T-cell (primary cell): ENCODE results near the gene CNKSR2. TPM values are rescaled to one million over a fixed set of nuclear protein-coding genes. Genes with fewer than 3 reads are reported as not detected.
"Not testable (repeated sequence)": the region's sequence is repeated elsewhere in the genome, so short reads cannot be mapped to it uniquely, and the experiment has no call there.

Source experiments
- ATAC-seq, 4 experiments: fragments of 200-7000 bp in 3 of 4; fragments of 150-1000 bp in 1 of 4; cut with Tn5 transposase; replicated peaks in 1 of 4; 1 replicate in 3 of 4; 2 replicates in 1 of 4; pipeline ENCODE4 v1.10.0; 2021; ENCODE audit warnings: moderate library complexity in 3 of 4, mild to moderate bottlenecking in 2 of 4, moderate number of reproducible peaks in 1 of 4
- CTCF ChIA-PET, 2 donors: fragments of 300-600 bp; sonication (Branson Sonifier 250); formaldehyde crosslinking; loops; one replicate each; lab custom pipeline; 2022; ENCODE audit warnings: antibody characterized with exemption in 2 of 2; lab: Charles Lee
- POLR2A ChIA-PET, 2 donors: fragments of 300-600 bp; sonication (Branson Sonifier 250); formaldehyde crosslinking; loops; one replicate each; lab custom pipeline; 2022; ENCODE audit warnings: antibody characterized with exemption in 2 of 2; lab: Charles Lee
- DNase-seq, 35 experiments: peaks; one replicate each; pipeline versions ENCODE4 v3.0.0 to v3.0.0-alpha.2; 2013 to 2023
- H3K27ac ChIP-seq: one replicate; pipeline ENCODE4 v1.5.1; 2013; ENCODE audit warnings: low read length
- H3K27me3 ChIP-seq, 2 experiments: replicated peaks in 1 of 2; 1 replicate in 1 of 2; 2 replicates in 1 of 2; pipeline versions ENCODE4 v1.6.1 to v1.7.0; 2013; ENCODE audit warnings: low read length in 1 of 2, mixed read lengths in 1 of 2; ENCODE audit not compliant: control insufficient read depth in 2 of 2, insufficient read depth in 2 of 2; ENCODE audit errors: extremely low read depth in 1 of 2
- H3K36me3 ChIP-seq, 2 donors: 1 replicate in 1 of 2; 2 replicates in 1 of 2; pipeline versions ENCODE4 v1.6.1 to v1.7.0; 2013; ENCODE audit warnings: low read length in 1 of 2; ENCODE audit not compliant: control insufficient read depth in 2 of 2, insufficient read depth in 1 of 2; ENCODE audit errors: extremely low read depth in 1 of 2
- H3K4me1 ChIP-seq, 2 experiments: 1 replicate in 1 of 2; 2 replicates in 1 of 2; pipeline versions ENCODE4 v1.6.1 to v1.7.0; 2013; ENCODE audit warnings: low read length in 2 of 2, mixed read lengths in 1 of 2; ENCODE audit not compliant: insufficient read depth in 2 of 2, control insufficient read depth in 1 of 2; ENCODE audit errors: extremely low read depth in 1 of 2
- H3K4me3 ChIP-seq, 2 donors: 1 replicate in 1 of 2; 2 replicates in 1 of 2; pipeline versions ENCODE4 v1.5.1 to v1.7.0; 2013; ENCODE audit warnings: mild to moderate bottlenecking in 2 of 2, low read length in 1 of 2, moderate library complexity in 1 of 2; ENCODE audit not compliant: control insufficient read depth in 1 of 2; ENCODE audit errors: extremely low read depth in 1 of 2
- H3K9me3 ChIP-seq: 2 replicates; pipeline ENCODE4 v1.7.0; 2013
- H3K27ac Mint-ChIP-seq, 2 donors: one replicate each; pipeline ENCODE4 v1.8.0; 2020 to 2021; ENCODE audit warnings: mild to moderate bottlenecking in 2 of 2, mixed read lengths in 2 of 2
- H3K27me3 Mint-ChIP-seq, 2 donors: one replicate each; pipeline ENCODE4 v1.8.0; 2021 to 2022; ENCODE audit warnings: mixed read lengths in 2 of 2
- H3K36me3 Mint-ChIP-seq: one replicate; pipeline ENCODE4 v1.8.0; 2021; ENCODE audit warnings: mixed read lengths
- H3K4me1 Mint-ChIP-seq, 3 donors: one replicate each; pipeline ENCODE4 v1.8.0; 2020 to 2022; ENCODE audit warnings: mixed read lengths in 3 of 3, mild to moderate bottlenecking in 1 of 3
- H3K4me3 Mint-ChIP-seq, 3 donors: one replicate each; pipeline ENCODE4 v1.8.0; 2020 to 2022; ENCODE audit warnings: mild to moderate bottlenecking in 3 of 3, mixed read lengths in 3 of 3, moderate library complexity in 3 of 3
- H3K9me3 Mint-ChIP-seq, 3 donors: one replicate each; pipeline ENCODE4 v1.8.0; 2020 to 2022; ENCODE audit warnings: mixed read lengths in 3 of 3
- WGBS: methylation state at CpG from one replicate; pipeline ENCODE4 v1.1.5; 2013; ENCODE audit warnings: missing lambda C conversion rate; ENCODE audit not compliant: insufficient coverage; 5-methylcytosine and 5-hydroxymethylcytosine counted together
- total RNA-seq, 35 experiments: library from RNA in 6 of 35; stranded (reverse) in 6 of 35; fragments of 120-200 nt in 1 of 35; gene quantifications; one replicate each; pipeline versions ENCODE4 v1.2.1 to v1.2.4 and lab custom pipeline; 2013 to 2026

Gene CNKSR2
- total RNA-seq, 5 donors from 2014 or later (not counting 1 experiment from before 2014, with no cell fraction given) = 10.4 to 16.4 (median 10.9) TPM

DNA sequence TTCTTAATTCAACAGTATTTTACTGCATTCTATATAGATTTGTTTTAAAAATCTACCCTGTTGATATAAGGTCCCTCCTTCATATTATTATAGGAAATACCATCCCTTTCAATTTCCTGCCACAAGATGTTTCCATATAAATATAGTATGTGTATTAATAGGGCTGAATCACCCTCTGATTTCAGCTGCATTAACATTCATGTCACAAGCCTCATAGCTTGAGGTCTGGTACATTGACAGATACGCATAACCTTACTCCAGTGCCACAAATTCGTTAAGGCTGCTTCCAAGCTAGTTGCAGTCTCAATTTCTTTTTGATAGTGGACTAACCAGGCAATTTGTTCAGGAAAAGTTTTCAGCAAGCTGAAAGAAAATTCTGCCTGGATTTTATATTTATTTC lies 155.6 kb downstream of the CNKSR2 start:
- POLR2A ChIA-PET = no interaction called here
- CTCF ChIA-PET = no interaction called here
- no peak for ATAC-seq

DNA sequence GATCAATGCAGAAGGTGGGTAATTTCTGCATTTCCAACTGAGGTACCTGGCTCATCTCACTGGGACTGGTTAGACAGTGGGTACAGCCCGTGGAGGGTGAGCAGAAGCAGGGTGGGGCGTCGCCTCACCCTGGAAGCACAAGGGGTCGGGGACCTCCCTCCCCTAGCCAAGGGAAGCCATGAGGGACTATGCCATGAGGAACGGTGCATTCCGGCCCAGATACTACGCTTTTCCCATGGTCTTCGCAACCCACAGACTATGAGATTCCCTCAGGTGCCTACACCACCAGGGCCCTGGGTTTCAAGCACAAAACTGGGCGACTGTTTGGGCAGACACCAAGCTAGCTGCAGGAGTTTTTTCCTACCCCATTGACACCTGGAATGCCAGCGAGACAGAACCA lies 170.4 kb downstream of the CNKSR2 start:
- H3K9me3 ChIP-seq, H3K4me3 ChIP-seq, H3K27me3 ChIP-seq, H3K36me3 ChIP-seq, H3K4me3 Mint-ChIP-seq, H3K36me3 Mint-ChIP-seq, CTCF ChIA-PET, ATAC-seq, H3K9me3 Mint-ChIP-seq, H3K27ac Mint-ChIP-seq, H3K4me1 ChIP-seq, H3K4me1 Mint-ChIP-seq, H3K27ac ChIP-seq, H3K27me3 Mint-ChIP-seq, POLR2A ChIA-PET, DNase-seq: not testable (repeated sequence)
- 96% methylated on average over 4 of the region's 10 CpGs for WGBS

More for the DNA sequence above, 155.6 kb downstream of the CNKSR2 start:
- Histone ChIP-seq H3K4me1 (no peaks in the 10 kb centered on the region), H3K27me3 (no peaks in the 10 kb centered on the region), H3K9me3 (no peaks in the 10 kb centered on the region), H3K36me3 (no peaks in the 10 kb centered on the region), H3K27ac (no peak overlapping the region), H3K4me3 (no peak overlapping the region)
- H3K4me1 Mint-ChIP-seq = no peaks in the 10 kb centered on the region
- peaks cover under 1 to 6% (median 2%) of the 10 kb centered on the region in 3 donors for H3K9me3 Mint-ChIP-seq
- no peaks in the 10 kb centered on the region for H3K27me3 Mint-ChIP-seq
- H3K4me3 Mint-ChIP-seq = no peak overlapping the region
- no CpG with 5 or more reads among the region's 2 CpGs for WGBS
- H3K36me3 Mint-ChIP-seq = peaks cover 14% of the 10 kb centered on the region
- no peak overlapping the region for H3K27ac Mint-ChIP-seq
- no peak for DNase-seq

DNA sequence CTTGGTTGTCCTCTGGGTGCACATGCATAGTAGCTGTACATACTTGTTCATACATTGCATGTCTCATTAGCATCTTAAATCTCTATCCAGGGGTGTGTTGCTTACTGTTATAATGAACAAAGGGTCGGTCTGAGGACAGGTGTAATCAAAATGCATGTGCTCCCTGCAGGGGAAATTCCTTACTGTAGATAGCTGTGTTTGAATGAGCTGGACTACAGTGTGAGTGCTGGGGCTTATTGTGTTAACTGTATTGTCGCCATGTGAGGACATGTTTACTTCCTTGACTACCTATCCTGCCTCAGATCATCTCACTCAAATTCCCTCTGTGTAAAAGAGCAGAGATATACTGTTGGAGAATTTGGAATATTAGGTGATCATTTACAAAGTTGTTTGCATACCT lies 185.2 kb downstream of the CNKSR2 start:
- Histone ChIP-seq H3K27ac (no peak overlapping the region), H3K4me1 (no peaks in the 10 kb centered on the region), H3K4me3 (no peak overlapping the region), H3K27me3 (no peaks in the 10 kb centered on the region), H3K36me3 (no peaks in the 10 kb centered on the region), H3K9me3 (no peaks in the 10 kb centered on the region)
- DNase-seq (no peak), ATAC-seq (no peak)
- Mint-ChIP-seq H3K9me3 (no peaks in the 10 kb centered on the region), H3K27ac (no peak overlapping the region), H3K4me3 (no peak overlapping the region), H3K4me1 (no peaks in the 10 kb centered on the region), H3K27me3 (no peaks in the 10 kb centered on the region), H3K36me3 (peaks cover 14% of the 10 kb centered on the region)
- ChIA-PET CTCF (interaction anchor here in 1 of 2 donors (1.1 kb wide), 1 partner anchor 79 kb away, joined by 3 read pairs; no protein-coding TSS in a partner anchor), POLR2A (no interaction called here)
- no CpG with 5 or more reads among the region's 2 CpGs for WGBS

DNA sequence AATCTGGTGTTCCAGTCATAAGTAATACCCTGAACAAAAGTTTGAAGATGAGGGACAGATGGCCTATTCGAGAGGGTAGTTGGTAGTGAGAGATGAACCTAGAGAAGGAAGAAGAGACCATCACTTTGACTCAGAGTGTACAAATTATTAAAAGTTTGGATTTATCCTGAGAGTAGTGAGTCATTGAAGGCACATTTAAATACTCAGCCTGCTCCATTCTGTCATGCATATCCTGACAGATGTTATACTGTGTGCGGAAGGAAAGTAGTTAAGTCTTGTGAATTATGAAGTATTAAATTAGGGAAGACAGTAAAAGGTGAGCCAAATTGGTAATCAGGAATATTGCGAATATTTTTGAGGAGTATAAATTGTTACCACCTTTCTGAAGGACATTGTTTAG lies 190.8 kb downstream of the CNKSR2 start:
- Histone ChIP-seq H3K4me3 (no peak overlapping the region), H3K27ac (no peak overlapping the region), H3K4me1 (no peaks in the 10 kb centered on the region), H3K36me3 (no peaks in the 10 kb centered on the region), H3K9me3 (no peaks in the 10 kb centered on the region), H3K27me3 (no peaks in the 10 kb centered on the region)
- WGBS = no CpG with 5 or more reads among the region's 3 CpGs
- ChIA-PET POLR2A (no interaction called here), CTCF (no interaction called here)
- Mint-ChIP-seq H3K4me3 (no peak overlapping the region), H3K9me3 (peaks cover 0 to under 1% (median 0%) of the 10 kb centered on the region in 3 donors), H3K4me1 (no peaks in the 10 kb centered on the region), H3K36me3 (peaks cover 28% of the 10 kb centered on the region), H3K27ac (no peak overlapping the region), H3K27me3 (no peaks in the 10 kb centered on the region)
- DNase-seq (no peak), ATAC-seq (no peak)

DNA sequence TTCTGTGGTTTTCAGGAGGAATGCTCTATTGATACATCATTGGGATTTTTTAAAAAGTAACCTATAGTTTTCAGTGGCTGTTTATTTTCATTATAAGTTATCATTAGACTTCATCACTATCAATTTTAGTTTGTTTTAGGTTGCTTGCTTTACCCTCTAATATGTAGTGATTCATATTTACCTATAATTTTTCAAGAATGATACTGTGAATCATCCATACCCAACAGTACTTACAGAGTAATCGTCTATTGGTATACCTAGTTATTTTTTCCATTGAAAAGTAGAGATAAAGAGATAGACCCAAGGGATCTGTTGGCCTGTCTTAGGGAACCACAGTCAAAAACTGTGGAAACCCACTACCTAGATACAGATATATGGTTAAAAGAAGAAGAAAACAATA lies 200.6 kb downstream of the CNKSR2 start:
- ATAC-seq = no peak
- no peak for DNase-seq
- no CpG with 5 or more reads among the region's 1 CpG for WGBS
- Mint-ChIP-seq H3K4me3 (no peak overlapping the region), H3K9me3 (peaks cover 5 to 14% (median 9%) of the 10 kb centered on the region in 3 donors), H3K27me3 (peaks cover 0 to 5% of the 10 kb centered on the region in 2 donors), H3K27ac (no peak overlapping the region), H3K36me3 (peaks cover 22% of the 10 kb centered on the region), H3K4me1 (no peaks in the 10 kb centered on the region)
- no peaks in the 10 kb centered on the region for H3K27me3 ChIP-seq
- H3K36me3 ChIP-seq = no peaks in the 10 kb centered on the region
- H3K4me3 ChIP-seq = no peak overlapping the region
- H3K27ac ChIP-seq = no peak overlapping the region
- ChIA-PET CTCF (no interaction called here), POLR2A (no interaction called here)
- no peaks in the 10 kb centered on the region for H3K4me1 ChIP-seq
- no peaks in the 10 kb centered on the region for H3K9me3 ChIP-seq

DNA sequence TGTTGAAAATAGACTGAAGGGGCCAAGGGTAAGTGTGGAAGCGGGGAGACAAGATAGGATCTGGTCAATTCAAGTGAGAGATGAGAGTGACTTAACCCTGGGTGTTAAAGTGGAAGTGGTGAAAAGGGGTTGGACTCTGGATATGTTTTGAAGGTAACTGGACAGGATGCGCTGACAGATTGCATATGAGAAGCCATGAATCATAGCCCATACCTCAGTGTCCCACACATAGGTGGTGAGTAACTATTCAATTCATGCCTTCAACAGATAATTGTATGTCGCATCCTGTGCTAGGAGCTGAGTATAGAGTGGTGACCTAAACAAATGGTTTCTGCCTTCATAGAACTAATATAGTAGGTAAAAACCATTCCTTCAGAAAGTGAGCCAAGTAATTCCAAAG lies 207.3 kb downstream of the CNKSR2 start:
- Mint-ChIP-seq H3K27ac (no peak overlapping the region), H3K36me3 (peaks cover 4% of the 10 kb centered on the region), H3K4me3 (no peak overlapping the region), H3K27me3 (no peaks in the 10 kb centered on the region), H3K4me1 (no peaks in the 10 kb centered on the region), H3K9me3 (peaks cover 0 to 4% (median 0%) of the 10 kb centered on the region in 3 donors)
- no peak for ATAC-seq
- Histone ChIP-seq H3K27me3 (no peaks in the 10 kb centered on the region), H3K4me3 (no peak overlapping the region), H3K27ac (no peak overlapping the region), H3K36me3 (no peaks in the 10 kb centered on the region), H3K9me3 (no peaks in the 10 kb centered on the region), H3K4me1 (no peaks in the 10 kb centered on the region)
- WGBS = no CpG with 5 or more reads among the region's 3 CpGs
- ChIA-PET POLR2A (no interaction called here), CTCF (no interaction called here)
- DNase-seq = no peak

DNA sequence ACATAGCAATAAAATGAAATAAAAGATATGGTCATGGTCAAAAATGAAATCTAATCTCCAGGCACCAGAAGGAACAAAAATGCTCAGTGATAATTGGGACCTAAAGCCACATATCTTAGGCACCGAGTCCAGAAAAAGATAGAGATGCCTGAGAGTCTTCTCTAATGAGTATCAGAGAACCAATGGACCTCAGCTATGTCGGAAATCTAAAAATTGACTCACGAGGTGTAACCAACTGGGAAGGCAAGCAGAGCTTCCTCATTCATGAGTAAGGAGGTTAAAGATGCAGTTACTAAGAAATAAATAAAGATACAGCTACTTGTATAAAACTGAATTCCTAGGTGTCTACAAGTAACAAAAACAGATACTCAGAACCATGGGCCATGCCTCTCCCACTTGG lies 211.8 kb downstream of the CNKSR2 start:
- no peaks in the 10 kb centered on the region for H3K36me3 ChIP-seq
- no peak overlapping the region for H3K27ac Mint-ChIP-seq
- no peak overlapping the region for H3K27ac ChIP-seq
- no peak for ATAC-seq
- peaks cover 7% of the 10 kb centered on the region for H3K36me3 Mint-ChIP-seq
- no peaks in the 10 kb centered on the region for H3K27me3 Mint-ChIP-seq
- H3K9me3 Mint-ChIP-seq = peaks cover 0 to 9% (median 0%) of the 10 kb centered on the region in 3 donors
- H3K27me3 ChIP-seq = no peaks in the 10 kb centered on the region
- no peak overlapping the region for H3K4me3 Mint-ChIP-seq
- ChIA-PET CTCF (interaction anchor here in 1 of 2 donors (0.6 kb wide), 1 partner anchor 1064 kb away, joined by 3 read pairs; no protein-coding TSS in a partner anchor), POLR2A (interaction anchor here in 1 of 2 donors (0.6 kb wide), 1 partner anchor 1397 kb away, joined by 3 read pairs; no protein-coding TSS in a partner anchor)
- H3K4me1 Mint-ChIP-seq = peaks cover 13 to 21% (median 14%) of the 10 kb centered on the region in 3 donors
- WGBS = no CpG with 5 or more reads among the region's 3 CpGs
- no peak overlapping the region for H3K4me3 ChIP-seq
- H3K4me1 ChIP-seq = peaks cover 0 to 7% of the 10 kb centered on the region in 2 experiments
- no peak for DNase-seq
- H3K9me3 ChIP-seq = no peaks in the 10 kb centered on the region
